ENCODE results near the gene ZKSCAN1.

The ZKSCAN1 gene

DNA sequence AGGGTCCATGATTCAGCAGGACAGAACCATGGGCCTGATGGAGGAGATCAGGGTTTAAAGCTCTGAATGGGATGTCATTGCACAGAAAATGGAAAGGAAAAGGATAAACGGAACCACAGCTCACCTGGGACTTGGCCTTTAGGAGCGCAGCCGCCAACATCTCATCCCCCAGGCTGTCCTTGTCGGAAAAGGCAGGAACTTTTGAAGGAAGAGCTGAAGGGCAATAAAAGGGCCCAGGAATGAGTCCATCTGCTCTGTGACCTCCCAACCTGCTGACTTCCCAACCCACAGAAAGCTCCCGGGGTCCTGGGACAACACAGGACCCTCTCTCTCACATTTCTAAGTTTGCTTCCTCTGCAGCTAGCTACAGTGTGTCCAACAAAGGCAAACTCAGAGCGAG, 60.0 kb downstream of the ZKSCAN1 start:
- no peaks in the 10 kb centered on the region for H3K9me2 ChIP-seq (ENCODE audit: low read depth, low read length)
- H3K4me1 ChIP-seq (ENCODE audit: insufficient read depth, low read length, severe bottlenecking) = peaks cover 2% of the 10 kb centered on the region
- no peak overlapping the region for H3K4me2 ChIP-seq (ENCODE audit: low read length)
- no peak overlapping the region for H3K27ac ChIP-seq (ENCODE audit: low read depth, low read length, poor library complexity, severe bottlenecking)
- no peak overlapping the region for H3K4me3 ChIP-seq (ENCODE audit: low read depth, low read length, poor library complexity, severe bottlenecking)
- peaks cover 27% of the 10 kb centered on the region for H3K9me3 ChIP-seq (ENCODE audit: low read length)
- no peaks in the 10 kb centered on the region; the same call in 1 of the 2 replicates for H3K79me2 ChIP-seq (ENCODE audit: insufficient read depth, low read length)
- no peak for TF ChIP-seq EZH2 (IDR thresholded peaks at IDR 0.05; ENCODE audit: borderline replicate concordance, low read length)
- TF ChIP-seq, protein P1, sequence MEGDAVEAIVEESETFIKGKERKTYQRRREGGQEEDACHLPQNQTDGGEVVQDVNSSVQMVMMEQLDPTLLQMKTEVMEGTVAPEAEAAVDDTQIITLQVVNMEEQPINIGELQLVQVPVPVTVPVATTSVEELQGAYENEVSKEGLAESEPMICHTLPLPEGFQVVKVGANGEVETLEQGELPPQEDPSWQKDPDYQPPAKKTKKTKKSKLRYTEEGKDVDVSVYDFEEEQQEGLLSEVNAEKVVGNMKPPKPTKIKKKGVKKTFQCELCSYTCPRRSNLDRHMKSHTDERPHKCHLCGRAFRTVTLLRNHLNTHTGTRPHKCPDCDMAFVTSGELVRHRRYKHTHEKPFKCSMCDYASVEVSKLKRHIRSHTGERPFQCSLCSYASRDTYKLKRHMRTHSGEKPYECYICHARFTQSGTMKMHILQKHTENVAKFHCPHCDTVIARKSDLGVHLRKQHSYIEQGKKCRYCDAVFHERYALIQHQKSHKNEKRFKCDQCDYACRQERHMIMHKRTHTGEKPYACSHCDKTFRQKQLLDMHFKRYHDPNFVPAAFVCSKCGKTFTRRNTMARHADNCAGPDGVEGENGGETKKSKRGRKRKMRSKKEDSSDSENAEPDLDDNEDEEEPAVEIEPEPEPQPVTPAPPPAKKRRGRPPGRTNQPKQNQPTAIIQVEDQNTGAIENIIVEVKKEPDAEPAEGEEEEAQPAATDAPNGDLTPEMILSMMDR (IDR thresholded peaks at IDR 0.05; ENCODE audit: low read length) = no peak
- H3K36me3 ChIP-seq (ENCODE audit: insufficient read depth, low read length) = peaks cover 87% of the 10 kb centered on the region
- no peaks in the 10 kb centered on the region for H3K27me3 ChIP-seq (ENCODE audit: insufficient read depth, low read length)
- H3K9ac ChIP-seq (ENCODE audit: low read length) = no peak overlapping the region
- H4K20me1 ChIP-seq (ENCODE audit: insufficient read depth, low read length) = no peaks in the 10 kb centered on the region
- H3F3A ChIP-seq (ENCODE audit: insufficient read depth, low read length) = 0 out of 2 replicates have a peak, but pooled peaks cover 5% of the 10 kb centered on the region
- H2AFZ ChIP-seq (ENCODE audit: low read length) = no peak overlapping the region

DNA sequence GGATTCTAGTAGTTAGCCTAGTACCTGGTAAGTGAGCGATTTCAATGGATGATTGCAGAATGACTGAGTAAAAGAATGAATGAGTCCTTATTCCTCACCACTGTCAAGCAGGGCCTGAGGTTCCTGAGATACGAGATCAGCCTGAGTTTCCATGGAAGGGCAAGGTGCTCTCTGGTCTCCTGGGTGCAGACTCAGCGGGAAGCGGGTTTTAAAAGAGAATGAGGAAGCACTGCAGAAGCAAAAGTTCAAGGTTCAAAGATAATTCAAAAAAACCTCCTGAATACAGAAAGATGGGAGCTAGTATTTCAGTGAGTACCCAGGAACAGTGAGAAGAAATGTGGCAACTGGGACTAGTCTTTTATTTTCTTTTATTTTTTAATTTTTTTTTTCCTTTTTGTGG, 61.8 kb downstream of the ZKSCAN1 start:
- H3K4me3 ChIP-seq (ENCODE audit: low read depth, low read length, poor library complexity, severe bottlenecking) = no peak overlapping the region
- no peaks in the 10 kb centered on the region for H3K9me2 ChIP-seq (ENCODE audit: low read depth, low read length)
- peaks cover 9% of the 10 kb centered on the region for H3K9me3 ChIP-seq (ENCODE audit: low read length)
- peaks cover 5% of the 10 kb centered on the region; the same call in 1 of the 2 replicates for H3F3A ChIP-seq (ENCODE audit: insufficient read depth, low read length)
- no peak overlapping the region for H2AFZ ChIP-seq (ENCODE audit: low read length)
- no peak overlapping the region for H3K9ac ChIP-seq (ENCODE audit: low read length)
- no peaks in the 10 kb centered on the region for H4K20me1 ChIP-seq (ENCODE audit: insufficient read depth, low read length)
- no peak for TF ChIP-seq EZH2 (IDR thresholded peaks at IDR 0.05; ENCODE audit: borderline replicate concordance, low read length)
- TF ChIP-seq, protein P1 (IDR thresholded peaks at IDR 0.05; ENCODE audit: low read length) = no peak
- no peak overlapping the region for H3K4me2 ChIP-seq (ENCODE audit: low read length)
- peaks cover 12% of the 10 kb centered on the region for H3K4me1 ChIP-seq (ENCODE audit: insufficient read depth, low read length, severe bottlenecking)
- H3K27ac ChIP-seq (ENCODE audit: low read depth, low read length, poor library complexity, severe bottlenecking) = no peak overlapping the region
- peaks cover 6% of the 10 kb centered on the region for H3K79me2 ChIP-seq (ENCODE audit: insufficient read depth, low read length)
- H3K36me3 ChIP-seq (ENCODE audit: insufficient read depth, low read length) = peaks cover 69% of the 10 kb centered on the region
- H3K27me3 ChIP-seq (ENCODE audit: insufficient read depth, low read length) = no peaks in the 10 kb centered on the region

DNA sequence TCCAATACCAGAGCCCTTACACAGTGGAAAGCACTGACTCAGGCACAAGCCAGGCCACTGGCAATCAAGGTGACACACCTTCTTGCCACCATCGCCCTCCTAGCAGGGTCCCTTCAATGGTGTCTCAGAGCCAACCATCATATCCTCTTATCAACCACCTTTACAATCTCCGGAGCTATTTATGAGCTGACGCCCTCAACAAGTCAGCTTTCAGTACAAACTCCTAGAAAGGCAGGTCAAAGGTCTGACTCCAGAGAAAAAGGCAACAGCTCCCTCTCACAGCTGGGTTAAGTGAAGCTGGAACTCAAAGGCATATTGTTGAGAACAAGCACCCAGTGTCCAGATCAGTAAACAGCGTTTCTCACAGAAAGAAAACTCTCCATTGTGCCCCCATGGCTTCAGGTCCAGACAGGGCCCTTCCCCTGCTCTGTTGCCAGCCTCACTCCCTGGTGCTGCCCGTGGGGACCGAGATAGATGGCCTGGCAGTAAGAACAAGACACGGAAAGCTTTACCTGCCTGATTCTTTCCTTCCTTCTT, 63.7 kb downstream of the ZKSCAN1 start:
- Histone ChIP-seq H2AFZ (ENCODE audit: low read length) (no peak overlapping the region), H3K79me2 (ENCODE audit: insufficient read depth, low read length) (peaks cover 6% of the 10 kb centered on the region), H3K4me3 (ENCODE audit: low read depth, low read length, poor library complexity, severe bottlenecking) (no peak overlapping the region), H3K27ac (ENCODE audit: low read depth, low read length, poor library complexity, severe bottlenecking) (no peak overlapping the region), H3K9me2 (ENCODE audit: low read depth, low read length) (no peaks in the 10 kb centered on the region), H3K36me3 (ENCODE audit: insufficient read depth, low read length) (peaks cover 50% of the 10 kb centered on the region), H3K4me2 (ENCODE audit: low read length) (no peak overlapping the region), H3K27me3 (ENCODE audit: insufficient read depth, low read length) (no peaks in the 10 kb centered on the region), H4K20me1 (ENCODE audit: insufficient read depth, low read length) (no peaks in the 10 kb centered on the region), H3K4me1 (ENCODE audit: insufficient read depth, low read length, severe bottlenecking) (peaks cover 20% of the 10 kb centered on the region), H3K9ac (ENCODE audit: low read length) (no peak overlapping the region), H3F3A (ENCODE audit: insufficient read depth, low read length) (peaks cover 10% of the 10 kb centered on the region; the same call in 1 of the 2 replicates), H3K9me3 (ENCODE audit: low read length) (no peaks in the 10 kb centered on the region)
- no peak for TF ChIP-seq EZH2 (IDR thresholded peaks at IDR 0.05; ENCODE audit: borderline replicate concordance, low read length)
- TF ChIP-seq, protein P1 (IDR thresholded peaks at IDR 0.05; ENCODE audit: low read length) = no peak

Data from OCI-LY1 (cell line).